Measurements from ENCODE around the gene DNAJC22.
"Not testable (repeated sequence)": the region's sequence is repeated elsewhere in the genome, so short reads cannot be mapped to it uniquely, and the experiment has no call there.

Gene DNAJC22

GRCh38 chr12:49331380-49332222 is 15.1 kb upstream of the DNAJC22 start:
- DNase-seq: no peak

- no peak for DNase-seq
Measured at GRCh38 chr12:49332441-49332861, 14.2 kb upstream of the DNAJC22 start.

GRCh38 chr12:49332891-49333371 is 13.8 kb upstream of the DNAJC22 start:
- DNase-seq: no peak

- DNase-seq: not testable (repeated sequence)
Measured at GRCh38 chr12:49333778-49334177, 12.9 kb upstream of the DNAJC22 start.

- DNase-seq: no peak
Measured at GRCh38 chr12:49334226-49334625, 12.5 kb upstream of the DNAJC22 start.

- no peak for DNase-seq
Measured at GRCh38 chr12:49334681-49335080, 12.0 kb upstream of the DNAJC22 start.

- no peak for DNase-seq
Measured at GRCh38 chr12:49335118-49335954, 11.4 kb upstream of the DNAJC22 start.

GRCh38 chr12:49335955-49336644 is 10.6 kb upstream of the DNAJC22 start:
- DNase-seq: no peak

GRCh38 chr12:49336645-49337584 is 9.8 kb upstream of the DNAJC22 start, which contains the start of gene C1QL4:
C1QL4 (minus strand) TSS chr12:49337188; CDS start chr12:49336477, 711 bp downstream.
- DNase-seq: peak; percentile 83

GRCh38 chr12:49338830-49339463 is 7.7 kb upstream of the DNAJC22 start:
- no peak for DNase-seq

GRCh38 chr12:49339464-49339861 is 7.2 kb upstream of the DNAJC22 start:
- DNase-seq: no peak

- no peak for DNase-seq
Measured at GRCh38 chr12:49340095-49340870, 6.4 kb upstream of the DNAJC22 start.

GRCh38 chr12:49340971-49341776 is 5.5 kb upstream of the DNAJC22 start:
- no peak for DNase-seq

GRCh38 chr12:49341777-49342065 is 5.0 kb upstream of the DNAJC22 start:
- DNase-seq: no peak

GRCh38 chr12:49342066-49342913 is 4.4 kb upstream of the DNAJC22 start:
- peak; percentile 87 for DNase-seq

- DNase-seq: peak; percentile 74
Measured at GRCh38 chr12:49342914-49343731, 3.6 kb upstream of the DNAJC22 start.

- DNase-seq: no peak
Measured at GRCh38 chr12:49344486-49345050, 2.1 kb upstream of the DNAJC22 start.

Data from stimulated activated CD4-positive, alpha-beta T cell treated with anti-CD3 and anti-CD28 coated beads, Interleukin-1b, Interleukin-23, amount 100 ng/mL, for 48 hours (primary cell).